Fibroblast of lung (primary cell): Measurements from ENCODE around the gene USP6.

Experiments used
- CTCF ChIP-seq, 2 donors: IDR thresholded peaks in 1 of 2; conservative IDR thresholded peaks in 1 of 2; 1 replicate in 1 of 2; 2 replicates in 1 of 2; pipeline ENCODE4 v1.5.1; 2011 to 2012; ENCODE audit warnings: low read length in 2 of 2, control low read depth in 1 of 2, inconsistent platforms in 1 of 2, low read depth in 1 of 2, mild to moderate bottlenecking in 1 of 2
- EZH2 ChIP-seq: IDR thresholded peaks from 2 replicates; pipeline ENCODE4 v1.5.1; 2012; ENCODE audit warnings: low read length, control low read depth, mild to moderate bottlenecking; ENCODE audit errors: missing control alignments

- TF ChIP-seq CTCF (conservative IDR thresholded peaks at IDR 0.05 in 1 of 2, IDR thresholded peaks at IDR 0.05 in 1 of 2; ENCODE audit: low read depth in 1 of 2, low read length in 2 of 2) (no peak), EZH2 (no peak)
Measured at GRCh38 chr17:5127910-5128309, 12.1 kb downstream of the USP6 start.
